ENCODE data around the gene NSG2.

The NSG2 gene

DNA sequence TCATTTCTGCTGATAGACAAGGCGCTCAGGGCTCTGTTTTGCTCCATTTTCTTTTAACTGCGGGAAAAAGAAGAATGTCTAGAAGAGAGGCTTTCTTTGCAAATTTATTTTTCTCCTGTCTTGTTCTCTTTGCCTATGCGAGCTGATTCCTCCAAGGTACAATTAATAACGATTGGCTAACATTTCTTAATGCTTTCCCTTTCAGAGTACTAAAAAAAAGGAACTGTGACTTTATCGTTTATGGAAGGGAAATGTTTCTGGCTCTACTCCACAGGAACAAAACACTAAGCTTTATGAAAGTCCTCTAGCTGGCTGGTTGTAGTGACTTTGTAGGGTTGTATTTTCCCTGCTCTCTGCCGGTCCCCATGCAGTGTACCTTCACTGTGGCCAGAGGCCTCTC is 11.7 kb downstream of the NSG2 start:
- in situ Hi-C loops (cut with HindIII; ENCODE audit: low pct_ligation_motif_present, low pct_unique_long_range_greater_than_20kb, low sequenced_read_pairs) = no loop called here
- DNase-seq = no peak

GRCh38 chr5:174058433-174059122 is 13.1 kb downstream of the NSG2 start:
- in situ Hi-C loops (cut with HindIII; ENCODE audit: low pct_ligation_motif_present, low pct_unique_long_range_greater_than_20kb, low sequenced_read_pairs) = no loop called here
- no peak for DNase-seq

DNA sequence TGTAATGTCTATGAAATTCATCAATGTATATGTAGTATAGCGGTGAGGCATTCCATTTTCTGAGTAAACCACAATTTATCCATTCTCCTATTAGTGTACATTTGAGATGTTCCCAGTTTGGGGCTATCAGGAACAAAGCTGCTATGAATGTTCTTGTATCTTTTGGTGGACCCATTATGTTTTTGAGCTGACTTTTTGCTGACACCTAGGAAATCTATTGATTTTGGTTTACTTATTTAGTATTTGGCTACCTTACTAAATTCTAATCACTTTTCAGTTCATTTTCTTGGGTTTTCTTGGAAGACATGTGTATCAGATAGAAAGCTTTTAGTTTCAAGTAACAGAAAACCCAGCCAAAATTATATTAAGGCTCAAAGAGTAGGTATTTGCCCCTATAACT is 13.7 kb downstream of the NSG2 start:
- in situ Hi-C loops (cut with HindIII; ENCODE audit: low pct_ligation_motif_present, low pct_unique_long_range_greater_than_20kb, low sequenced_read_pairs) = no loop called here
- no peak for DNase-seq

- DNase-seq = no peak
- in situ Hi-C loops (cut with HindIII; ENCODE audit: low pct_ligation_motif_present, low pct_unique_long_range_greater_than_20kb, low sequenced_read_pairs) = no loop called here
Measured at GRCh38 chr5:174063082-174063756, 17.7 kb downstream of the NSG2 start.

GRCh38 chr5:174064171-174064570 is 18.7 kb downstream of the NSG2 start:
- in situ Hi-C loops (cut with HindIII; ENCODE audit: low pct_ligation_motif_present, low pct_unique_long_range_greater_than_20kb, low sequenced_read_pairs) = no loop called here
- DNase-seq = no peak

- in situ Hi-C loops (cut with HindIII; ENCODE audit: low pct_ligation_motif_present, low pct_unique_long_range_greater_than_20kb, low sequenced_read_pairs) = no loop called here
- no peak for DNase-seq
Measured at GRCh38 chr5:174065528-174066197, 20.2 kb downstream of the NSG2 start.

- in situ Hi-C loops (cut with HindIII; ENCODE audit: low pct_ligation_motif_present, low pct_unique_long_range_greater_than_20kb, low sequenced_read_pairs) = no loop called here
- no peak for DNase-seq
Measured at GRCh38 chr5:174067499-174067898, 22.0 kb downstream of the NSG2 start.

- no peak for DNase-seq
- in situ Hi-C loops (cut with HindIII; ENCODE audit: low pct_ligation_motif_present, low pct_unique_long_range_greater_than_20kb, low sequenced_read_pairs) = no loop called here
Measured at GRCh38 chr5:174071484-174071883, 26.0 kb downstream of the NSG2 start.

DNA sequence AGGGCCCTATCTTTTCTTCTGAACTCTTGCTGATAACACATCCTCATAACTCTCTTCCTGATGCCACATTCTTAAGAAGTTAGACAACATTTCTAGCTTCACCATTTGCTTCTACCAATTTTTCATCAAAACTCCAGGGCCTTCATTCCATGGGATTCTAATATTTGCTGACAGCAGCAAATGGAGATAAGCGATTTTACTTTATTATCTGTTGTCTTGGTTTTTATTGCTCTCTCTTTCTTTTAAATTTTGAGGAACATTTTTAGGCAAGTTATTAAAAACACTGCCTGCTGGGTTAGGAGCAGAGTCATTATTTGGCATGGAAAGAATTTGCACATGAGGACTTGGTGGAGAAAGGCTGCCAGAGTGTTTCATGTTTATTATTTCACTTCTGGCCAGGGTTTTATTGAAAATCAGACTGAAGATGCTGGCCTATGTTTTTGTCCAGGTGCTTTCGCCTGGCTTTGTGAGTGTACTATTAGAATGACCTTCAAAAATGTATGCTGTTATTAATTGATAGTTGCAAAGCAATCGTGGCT is 27.7 kb downstream of the NSG2 start:
- in situ Hi-C loops (cut with HindIII; ENCODE audit: low pct_ligation_motif_present, low pct_unique_long_range_greater_than_20kb, low sequenced_read_pairs) = no loop called here
- DNase-seq = no peak

GRCh38 chr5:174074369-174074768 is 28.9 kb downstream of the NSG2 start:
- no peak for DNase-seq
- in situ Hi-C loops (cut with HindIII; ENCODE audit: low pct_ligation_motif_present, low pct_unique_long_range_greater_than_20kb, low sequenced_read_pairs) = no loop called here

DNA sequence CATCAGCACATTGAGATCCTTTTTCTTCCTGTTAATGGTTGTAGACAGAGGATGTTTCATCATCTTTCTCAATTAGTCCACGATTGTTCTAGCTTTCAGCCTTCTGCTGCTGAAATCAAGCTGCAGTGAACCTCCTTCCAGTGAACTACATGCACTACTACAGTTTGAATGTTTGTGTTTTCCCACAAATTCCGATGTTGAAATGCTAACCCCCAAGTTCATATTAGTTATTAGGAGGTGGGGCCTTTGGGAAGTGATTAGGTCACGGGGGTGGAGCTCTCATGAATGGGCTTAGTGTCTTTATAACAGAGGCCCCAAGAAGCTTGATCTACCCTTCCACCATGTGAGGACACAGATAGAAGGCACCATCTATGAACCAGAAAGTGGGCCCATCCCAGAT is 32.9 kb downstream of the NSG2 start:
- in situ Hi-C loops (cut with HindIII; ENCODE audit: low pct_ligation_motif_present, low pct_unique_long_range_greater_than_20kb, low sequenced_read_pairs) = no loop called here

GRCh38 chr5:174082286-174082685 is 36.8 kb downstream of the NSG2 start:
- in situ Hi-C loops (cut with HindIII; ENCODE audit: low pct_ligation_motif_present, low pct_unique_long_range_greater_than_20kb, low sequenced_read_pairs) = no loop called here
- DNase-seq = no peak

More for the DNA sequence above, 32.9 kb downstream of the NSG2 start:
- DNase-seq = no peak

DNA sequence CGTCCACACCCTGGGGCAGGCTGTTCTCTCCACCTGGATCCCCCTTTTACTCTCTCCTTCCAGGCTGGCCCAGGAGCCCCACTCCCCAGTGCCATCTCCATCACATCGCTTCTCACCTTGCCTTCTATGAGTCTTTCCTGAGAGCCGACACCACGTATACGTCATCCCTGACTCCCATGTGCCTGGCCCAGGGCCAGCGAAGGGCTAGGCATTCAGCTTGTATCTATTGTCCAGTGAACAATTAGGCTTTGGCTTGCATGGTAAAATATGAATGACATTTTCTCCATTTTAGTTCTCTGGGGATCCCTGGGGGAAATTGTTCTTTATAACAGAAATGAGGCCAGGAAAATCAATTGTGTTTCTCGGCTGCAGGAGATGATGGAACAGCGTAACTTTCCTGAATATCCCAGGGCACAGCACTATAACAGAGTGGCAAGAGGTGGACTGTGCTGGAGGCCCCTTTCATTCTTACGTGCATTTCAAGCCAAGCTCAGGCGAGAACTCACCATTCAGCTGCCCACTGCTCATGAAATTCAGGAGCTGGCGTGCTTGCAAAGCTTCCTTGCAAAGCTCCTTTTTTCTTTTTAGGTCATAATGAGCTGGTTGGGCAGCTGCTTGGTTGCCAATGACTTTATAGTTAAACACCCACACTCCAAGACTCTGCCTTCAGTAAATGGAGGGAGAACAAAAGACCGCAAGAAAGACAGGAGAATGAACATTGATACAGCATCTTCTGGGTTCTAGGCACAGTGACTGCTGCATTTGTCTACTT is 37.7 kb downstream of the NSG2 start:
- DNase-seq = no peak

GRCh38 chr5:174084691-174085154 is 39.2 kb downstream of the NSG2 start:
- no peak for DNase-seq
- in situ Hi-C loops (cut with HindIII; ENCODE audit: low pct_ligation_motif_present, low pct_unique_long_range_greater_than_20kb, low sequenced_read_pairs) = no loop called here

More for the DNA sequence above, 37.7 kb downstream of the NSG2 start:
- in situ Hi-C loops (cut with HindIII; ENCODE audit: low pct_ligation_motif_present, low pct_unique_long_range_greater_than_20kb, low sequenced_read_pairs) = no loop called here

- in situ Hi-C loops (cut with HindIII; ENCODE audit: low pct_ligation_motif_present, low pct_unique_long_range_greater_than_20kb, low sequenced_read_pairs) = no loop called here
- DNase-seq = no peak
Measured at GRCh38 chr5:174086751-174087150, 41.2 kb downstream of the NSG2 start.

- in situ Hi-C loops (cut with HindIII; ENCODE audit: low pct_ligation_motif_present, low pct_unique_long_range_greater_than_20kb, low sequenced_read_pairs) = no loop called here
- no peak for DNase-seq
Measured at GRCh38 chr5:174087783-174088182, 42.3 kb downstream of the NSG2 start.

GRCh38 chr5:174090129-174090528 is 44.6 kb downstream of the NSG2 start:
- in situ Hi-C loops (cut with HindIII; ENCODE audit: low pct_ligation_motif_present, low pct_unique_long_range_greater_than_20kb, low sequenced_read_pairs) = no loop called here
- DNase-seq = no peak

DNA sequence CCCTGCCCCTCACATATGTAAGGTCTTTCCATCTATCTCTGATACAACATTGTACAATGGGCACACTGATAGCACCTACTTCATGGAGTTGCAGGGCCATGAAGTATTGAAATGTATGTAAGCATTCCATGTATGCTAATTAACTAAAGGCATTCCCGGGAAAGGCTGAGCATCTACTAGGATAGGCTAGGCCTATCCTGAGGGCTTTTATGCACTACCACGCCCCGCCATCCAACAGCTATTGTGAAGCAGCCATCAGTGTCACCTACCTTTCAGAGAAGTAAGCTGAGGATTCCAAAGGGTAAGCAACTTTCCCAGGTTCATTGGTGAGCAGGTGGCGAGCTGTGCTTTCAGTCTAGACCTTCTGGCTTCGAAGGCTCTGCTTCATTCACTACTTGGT is 47.6 kb downstream of the NSG2 start:
- in situ Hi-C loops (cut with HindIII; ENCODE audit: low pct_ligation_motif_present, low pct_unique_long_range_greater_than_20kb, low sequenced_read_pairs) = no loop called here
- no peak for DNase-seq
